ENCODE data around the gene SRSF10.
"Not testable (repeated sequence)": the region's sequence is repeated elsewhere in the genome, so short reads cannot be mapped to it uniquely, and the experiment has no call there.

The SRSF10 gene

DNA sequence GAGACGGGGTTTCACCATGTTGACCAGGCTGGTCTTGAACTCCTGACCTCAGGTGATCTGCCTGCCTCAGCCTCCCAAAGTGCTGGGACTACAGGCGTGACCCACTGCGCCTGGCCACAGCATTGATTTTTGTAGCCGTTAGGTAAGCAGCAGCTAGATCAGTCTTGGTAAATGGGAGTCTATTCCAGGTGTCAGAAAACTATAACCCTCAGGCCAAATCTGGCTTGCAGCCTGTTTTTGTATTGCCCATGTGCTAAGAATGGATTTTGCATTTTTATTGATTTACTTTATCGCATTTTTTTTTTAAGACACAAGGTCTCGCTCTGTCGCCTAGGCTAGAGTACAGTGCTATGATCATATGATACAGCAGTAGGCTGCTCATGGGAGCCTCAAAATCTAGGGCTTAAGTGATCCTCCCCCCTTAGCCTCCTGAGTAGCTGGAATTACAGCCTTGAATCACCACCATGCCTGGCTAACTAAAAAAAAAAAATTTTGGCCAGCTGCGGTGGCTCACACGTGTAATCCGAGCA lies 16.6 kb upstream of the SRSF10 start:
- H3K4me3 ChIP-seq (replicated peaks in 1 of 2; ENCODE audit: low read depth in 2 of 2, low read length in 2 of 2): no peak overlapping the region
- TF ChIP-seq, protein P1, sequence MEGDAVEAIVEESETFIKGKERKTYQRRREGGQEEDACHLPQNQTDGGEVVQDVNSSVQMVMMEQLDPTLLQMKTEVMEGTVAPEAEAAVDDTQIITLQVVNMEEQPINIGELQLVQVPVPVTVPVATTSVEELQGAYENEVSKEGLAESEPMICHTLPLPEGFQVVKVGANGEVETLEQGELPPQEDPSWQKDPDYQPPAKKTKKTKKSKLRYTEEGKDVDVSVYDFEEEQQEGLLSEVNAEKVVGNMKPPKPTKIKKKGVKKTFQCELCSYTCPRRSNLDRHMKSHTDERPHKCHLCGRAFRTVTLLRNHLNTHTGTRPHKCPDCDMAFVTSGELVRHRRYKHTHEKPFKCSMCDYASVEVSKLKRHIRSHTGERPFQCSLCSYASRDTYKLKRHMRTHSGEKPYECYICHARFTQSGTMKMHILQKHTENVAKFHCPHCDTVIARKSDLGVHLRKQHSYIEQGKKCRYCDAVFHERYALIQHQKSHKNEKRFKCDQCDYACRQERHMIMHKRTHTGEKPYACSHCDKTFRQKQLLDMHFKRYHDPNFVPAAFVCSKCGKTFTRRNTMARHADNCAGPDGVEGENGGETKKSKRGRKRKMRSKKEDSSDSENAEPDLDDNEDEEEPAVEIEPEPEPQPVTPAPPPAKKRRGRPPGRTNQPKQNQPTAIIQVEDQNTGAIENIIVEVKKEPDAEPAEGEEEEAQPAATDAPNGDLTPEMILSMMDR (IDR thresholded peaks at IDR 0.05; ENCODE audit: low read depth, low read length): no peak
- DNase-seq (ENCODE audit: low read depth in 2 of 2): no peak

DNA sequence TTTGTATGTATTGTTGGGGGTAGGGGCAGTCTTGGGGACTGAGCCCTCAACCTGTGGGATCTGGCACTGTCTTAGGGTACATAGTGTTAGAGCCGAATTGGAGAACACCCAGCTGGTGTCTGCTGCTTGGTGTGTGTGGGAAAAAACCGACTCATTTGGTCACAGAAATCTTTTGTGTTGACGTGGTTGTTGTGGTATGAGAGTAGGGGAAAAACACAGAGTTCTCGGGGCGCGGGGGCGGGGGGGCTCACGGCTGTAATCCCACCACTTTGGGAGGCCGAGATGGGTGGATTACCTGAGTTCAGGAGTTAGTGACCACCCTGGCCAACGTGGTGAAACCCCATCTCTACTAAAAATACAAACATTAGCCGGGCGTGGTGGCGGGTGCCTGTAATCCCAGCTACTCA lies 15.3 kb upstream of the SRSF10 start:
- no peak overlapping the region for H3K4me3 ChIP-seq (replicated peaks in 1 of 2; ENCODE audit: low read depth in 2 of 2, low read length in 2 of 2)
- TF ChIP-seq, protein P1 (IDR thresholded peaks at IDR 0.05; ENCODE audit: low read depth, low read length): no peak
- peak; percentile 59 to 77 for DNase-seq (ENCODE audit: low read depth in 2 of 2)

DNA sequence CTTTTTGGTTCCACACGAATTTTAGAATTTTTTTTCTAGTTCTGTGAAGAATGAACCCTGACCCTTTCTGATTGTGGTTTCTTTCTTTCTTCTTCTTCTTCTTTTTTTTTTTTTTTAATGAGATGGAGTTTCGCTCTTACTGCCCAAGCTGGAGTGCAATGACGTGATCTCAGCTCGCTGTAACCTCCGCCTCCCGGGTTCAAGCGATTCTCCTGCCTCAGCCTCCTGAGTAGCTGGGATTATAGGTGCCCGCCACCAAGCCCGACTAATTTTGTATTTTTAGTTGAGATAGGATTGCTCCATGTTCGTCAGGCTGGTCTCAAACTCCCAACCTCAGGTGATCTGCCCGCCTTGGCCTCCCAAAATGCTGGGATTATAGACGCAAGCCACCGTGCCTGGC lies 11.9 kb upstream of the SRSF10 start:
- H3K4me3 ChIP-seq (replicated peaks in 1 of 2; ENCODE audit: low read depth in 2 of 2, low read length in 2 of 2); DNase-seq (ENCODE audit: low read depth in 2 of 2): not testable (repeated sequence)

DNA sequence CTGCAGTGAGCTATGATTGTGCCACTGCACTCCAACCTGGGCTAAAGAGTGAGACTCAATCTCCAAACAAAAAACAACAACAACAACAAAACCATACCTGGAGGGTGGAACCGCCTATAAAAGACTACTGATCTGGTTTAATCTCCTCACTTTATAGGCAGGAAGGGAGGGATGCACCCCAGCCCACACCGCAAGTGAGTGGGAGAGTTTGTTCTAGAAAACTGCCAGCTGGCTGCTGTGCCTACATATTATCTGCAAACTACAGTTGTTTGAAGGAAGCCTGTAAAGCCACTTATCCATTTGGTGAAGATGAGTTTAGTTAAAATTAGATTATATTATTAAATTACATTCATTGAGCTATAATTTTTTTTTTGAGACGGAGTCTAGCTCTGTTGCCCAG lies 9.1 kb upstream of the SRSF10 start:
- TF ChIP-seq, protein P1 (IDR thresholded peaks at IDR 0.05; ENCODE audit: low read depth, low read length): no peak
- no peak for DNase-seq (ENCODE audit: low read depth in 2 of 2)
- H3K4me3 ChIP-seq (replicated peaks in 1 of 2; ENCODE audit: low read depth in 2 of 2, low read length in 2 of 2): no peak overlapping the region

DNA sequence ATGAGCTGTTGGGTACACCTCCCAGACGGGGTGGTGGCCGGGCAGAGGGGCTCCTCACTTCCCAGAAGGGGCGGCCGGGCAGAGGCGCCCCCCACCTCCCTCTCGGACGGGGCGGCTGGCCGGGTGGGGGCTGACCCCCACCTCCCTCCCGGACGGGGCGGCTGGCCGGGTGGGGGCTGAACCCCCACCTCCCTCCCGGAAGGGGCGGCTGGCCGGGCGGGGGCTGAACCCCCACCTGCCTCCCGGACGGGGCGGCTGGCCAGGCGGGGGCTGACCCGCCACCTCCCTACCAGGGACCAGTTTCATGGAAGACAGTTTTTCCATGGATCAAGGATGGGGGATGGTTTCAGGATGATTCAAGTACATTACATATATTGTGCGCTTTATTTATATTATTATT lies 6.9 kb upstream of the SRSF10 start:
- DNase-seq (ENCODE audit: low read depth in 2 of 2); H3K4me3 ChIP-seq (replicated peaks in 1 of 2; ENCODE audit: low read depth in 2 of 2, low read length in 2 of 2): not testable (repeated sequence)

DNA sequence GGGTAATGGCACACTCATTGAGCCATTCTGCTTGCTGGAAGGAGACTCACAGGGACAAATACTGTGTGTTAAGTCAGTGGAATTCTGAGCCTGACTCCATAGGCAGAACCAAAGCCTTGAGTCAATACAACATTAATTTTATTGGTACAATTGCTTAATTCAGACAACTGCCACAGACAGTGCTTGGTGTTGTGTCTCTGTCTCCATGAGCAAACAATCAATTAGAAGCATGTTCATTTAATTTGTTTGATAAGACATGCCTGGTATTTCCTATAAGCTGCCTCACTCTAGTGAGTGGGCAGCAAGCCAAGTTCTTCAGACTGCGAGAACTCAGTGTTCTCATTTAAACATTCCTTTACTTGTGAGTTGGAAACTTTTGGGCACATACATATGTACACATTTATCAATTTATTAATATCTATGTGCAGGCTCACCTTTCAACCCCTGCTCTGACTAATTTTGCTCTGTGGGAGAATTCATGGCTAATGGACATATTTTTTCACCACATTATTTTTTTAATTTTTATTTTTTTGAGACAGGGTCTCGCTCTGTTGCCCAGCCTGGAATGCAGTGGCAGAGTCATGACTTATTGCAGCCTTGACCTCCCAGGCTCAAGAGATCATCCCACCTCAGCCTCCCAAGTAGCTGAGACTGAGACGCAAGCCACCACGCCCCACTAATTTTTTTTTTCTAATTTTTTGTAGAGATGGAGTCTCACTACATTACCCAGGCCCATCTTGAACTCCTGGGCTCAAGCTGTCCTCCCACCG lies 4.5 kb upstream of the SRSF10 start:
- peak; percentile 77 to 88 for DNase-seq (ENCODE audit: low read depth in 2 of 2)
- TF ChIP-seq, protein P1 (IDR thresholded peaks at IDR 0.05; ENCODE audit: low read depth, low read length): no peak
- H3K4me3 ChIP-seq (replicated peaks in 1 of 2; ENCODE audit: low read depth in 2 of 2, low read length in 2 of 2): no peak overlapping the region

DNA sequence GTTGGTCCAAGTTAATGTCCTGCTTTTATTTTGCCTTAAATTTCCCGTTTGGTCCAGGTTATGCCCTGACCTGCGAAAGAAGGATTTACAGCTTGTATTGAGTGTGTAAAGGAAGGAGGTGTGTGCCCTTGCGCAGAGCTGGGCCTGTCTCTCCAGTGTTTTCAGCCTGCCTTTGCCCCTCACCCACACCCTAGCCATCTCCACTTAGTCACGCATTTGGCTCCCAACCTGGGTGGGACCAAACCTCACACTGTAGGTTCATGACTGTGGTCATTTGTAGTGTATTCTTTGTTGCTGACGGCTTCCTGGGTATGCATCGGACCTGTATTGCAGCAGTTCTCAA lies 572 bp upstream of the SRSF10 start:
- TF ChIP-seq, protein P1 (IDR thresholded peaks at IDR 0.05; ENCODE audit: low read depth, low read length): no peak
- no peak for DNase-seq (ENCODE audit: low read depth in 2 of 2)
- H3K4me3 ChIP-seq (replicated peaks in 1 of 2; ENCODE audit: low read depth in 2 of 2, low read length in 2 of 2): peak overlapping the region; percentile 93 to 97

DNA sequence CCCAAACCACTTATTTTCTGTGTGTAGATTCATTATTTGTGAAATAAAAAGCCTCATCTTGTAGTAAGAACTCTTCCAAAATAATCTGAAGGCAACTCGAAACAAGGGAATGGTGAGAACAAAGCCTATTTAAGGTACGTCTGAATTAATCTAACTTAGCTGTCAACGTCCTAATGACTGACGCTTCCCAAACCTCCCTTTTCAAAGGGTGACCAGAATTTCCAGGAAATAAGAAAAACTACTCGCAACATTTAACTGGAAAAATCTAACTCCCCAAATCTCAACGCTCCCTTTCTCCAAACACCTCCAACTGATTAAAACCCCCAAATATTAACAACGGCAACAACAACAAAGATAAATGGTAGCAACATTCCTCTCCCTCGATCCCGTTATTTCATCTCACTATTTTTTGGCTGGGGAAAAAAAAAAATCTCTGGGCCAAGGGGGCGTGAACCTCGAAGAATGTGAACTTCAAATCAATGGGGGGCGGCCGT lies 693 bp downstream of the SRSF10 start:
- TF ChIP-seq, protein P1 (IDR thresholded peaks at IDR 0.05; ENCODE audit: low read depth, low read length): no peak
- H3K4me3 ChIP-seq (replicated peaks in 1 of 2; ENCODE audit: low read depth in 2 of 2, low read length in 2 of 2): peak overlapping the region; percentile 93 to 97
- DNase-seq (ENCODE audit: low read depth in 2 of 2): no peak

Data from cardiac fibroblast (primary cell).